Measurements from ENCODE around the gene DEF6.

Gene DEF6

DNA sequence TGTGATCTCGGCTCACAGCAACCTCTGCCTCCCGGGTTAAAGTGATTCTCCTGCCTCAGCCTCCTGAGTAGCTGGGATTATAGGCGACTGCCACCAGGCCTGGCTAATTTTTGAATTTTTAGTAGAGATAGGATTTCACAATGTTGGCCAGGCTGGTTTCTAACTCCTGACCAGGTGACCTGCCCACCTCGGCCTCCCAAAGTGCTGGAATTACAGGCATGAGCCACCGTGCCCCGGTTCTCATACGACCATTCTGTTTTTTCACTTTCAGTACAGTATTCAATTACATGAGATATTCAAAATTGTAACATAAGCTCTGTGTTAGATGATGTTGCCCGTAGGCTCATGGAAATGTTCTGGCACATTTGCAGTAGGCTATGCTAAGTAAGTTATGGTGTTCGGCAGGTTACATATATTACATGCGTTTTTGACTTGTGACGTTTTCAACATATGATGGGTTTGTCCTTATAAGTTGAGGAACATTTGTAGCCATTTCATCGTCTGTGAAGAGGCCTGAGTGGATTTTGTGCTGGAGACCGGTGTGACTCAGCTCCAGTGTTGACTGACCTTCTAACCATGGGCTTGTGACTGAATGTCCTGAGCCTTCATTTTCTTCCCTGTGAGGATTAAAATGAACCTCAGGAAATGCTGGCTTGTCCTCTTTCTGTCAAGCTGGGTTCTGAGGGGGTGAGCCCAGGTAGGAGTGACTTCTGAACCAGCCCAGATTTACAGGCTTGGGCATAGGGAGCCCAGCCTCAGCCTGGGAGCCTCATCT is 56.9 kb downstream of the DEF6 start:
- H3K36me3 ChIP-seq (ENCODE audit: control insufficient read depth, insufficient read depth, low read length) = peaks cover 28% of the 10 kb centered on the region
- peaks cover under 1% of the 10 kb centered on the region; the same call in 1 of the 2 replicates for H3K4me1 ChIP-seq (ENCODE audit: control insufficient read depth, insufficient read depth, low read length)
- no peak overlapping the region for H3K27ac ChIP-seq (ENCODE audit: low read depth, low read length)

DNA sequence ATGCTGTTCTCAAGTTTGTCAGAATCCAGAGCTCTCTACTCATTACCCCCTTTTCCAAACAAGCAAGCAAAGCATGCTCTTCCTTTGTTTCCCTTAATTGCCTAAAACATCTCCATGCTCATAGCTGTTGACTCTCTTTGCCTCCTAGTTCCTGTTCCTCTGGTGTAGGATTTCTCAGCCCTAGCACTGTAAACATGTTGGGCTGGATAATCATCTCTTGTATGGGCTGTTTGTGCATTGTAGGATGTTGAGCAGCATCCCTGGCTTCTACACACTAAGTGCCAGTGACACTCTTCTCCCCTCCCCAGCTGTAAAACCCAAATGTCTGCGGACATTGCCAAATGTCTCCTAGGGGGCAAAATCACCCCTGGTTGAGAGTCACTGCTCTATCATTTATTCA is 58.8 kb downstream of the DEF6 start:
- no peak overlapping the region for H3K27ac ChIP-seq (ENCODE audit: low read depth, low read length)
- H3K9ac ChIP-seq (ENCODE audit: low read length) = no peak overlapping the region
- peaks cover 17% of the 10 kb centered on the region for H3K4me1 ChIP-seq (ENCODE audit: control insufficient read depth, insufficient read depth, low read length)
- peaks cover 27% of the 10 kb centered on the region for H3K36me3 ChIP-seq (ENCODE audit: control insufficient read depth, insufficient read depth, low read length)
- H3K4me3 ChIP-seq (ENCODE audit: low read depth, low read length) = no peak overlapping the region
- no peaks in the 10 kb centered on the region for H3K9me3 ChIP-seq (ENCODE audit: control insufficient read depth, insufficient read depth, low read depth, low read length)
- H3K27me3 ChIP-seq (ENCODE audit: control insufficient read depth, insufficient read depth, low read length) = no peaks in the 10 kb centered on the region

More for the DNA sequence above, 56.9 kb downstream of the DEF6 start:
- H3K4me3 ChIP-seq (ENCODE audit: low read depth, low read length) = no peak overlapping the region
- no peak overlapping the region for H3K9ac ChIP-seq (ENCODE audit: low read length)
- H3K9me3 ChIP-seq (ENCODE audit: control insufficient read depth, insufficient read depth, low read depth, low read length) = no peaks in the 10 kb centered on the region
- H3K27me3 ChIP-seq (ENCODE audit: control insufficient read depth, insufficient read depth, low read length) = no peaks in the 10 kb centered on the region

DNA sequence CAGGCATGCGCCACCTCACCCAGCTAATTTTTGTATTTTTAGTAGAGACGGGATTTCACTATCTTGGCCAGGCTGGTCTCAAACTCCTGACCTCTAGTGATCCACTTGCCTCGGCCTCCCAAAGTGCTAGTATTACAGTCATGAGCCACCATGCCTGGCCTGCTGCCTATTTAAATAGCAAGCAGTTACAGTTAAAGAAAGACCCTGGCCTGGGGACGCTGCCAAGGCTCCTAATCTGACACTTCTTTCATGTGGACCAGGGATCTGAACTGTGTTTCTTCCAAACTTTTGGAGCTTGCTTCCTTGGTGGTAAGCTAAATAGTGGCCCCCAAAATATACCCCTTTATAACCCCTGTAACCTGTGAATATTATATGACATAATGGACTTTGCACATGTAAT is 60.1 kb downstream of the DEF6 start:
- H3K27ac ChIP-seq (ENCODE audit: low read depth, low read length) = no peak overlapping the region
- H3K9me3 ChIP-seq (ENCODE audit: control insufficient read depth, insufficient read depth, low read depth, low read length) = no peaks in the 10 kb centered on the region
- no peak overlapping the region for H3K9ac ChIP-seq (ENCODE audit: low read length)
- no peaks in the 10 kb centered on the region for H3K27me3 ChIP-seq (ENCODE audit: control insufficient read depth, insufficient read depth, low read length)
- peaks cover 23% of the 10 kb centered on the region for H3K36me3 ChIP-seq (ENCODE audit: control insufficient read depth, insufficient read depth, low read length)
- H3K4me3 ChIP-seq (ENCODE audit: low read depth, low read length) = no peak overlapping the region
- H3K4me1 ChIP-seq (ENCODE audit: control insufficient read depth, insufficient read depth, low read length) = peaks cover 17% of the 10 kb centered on the region

DNA sequence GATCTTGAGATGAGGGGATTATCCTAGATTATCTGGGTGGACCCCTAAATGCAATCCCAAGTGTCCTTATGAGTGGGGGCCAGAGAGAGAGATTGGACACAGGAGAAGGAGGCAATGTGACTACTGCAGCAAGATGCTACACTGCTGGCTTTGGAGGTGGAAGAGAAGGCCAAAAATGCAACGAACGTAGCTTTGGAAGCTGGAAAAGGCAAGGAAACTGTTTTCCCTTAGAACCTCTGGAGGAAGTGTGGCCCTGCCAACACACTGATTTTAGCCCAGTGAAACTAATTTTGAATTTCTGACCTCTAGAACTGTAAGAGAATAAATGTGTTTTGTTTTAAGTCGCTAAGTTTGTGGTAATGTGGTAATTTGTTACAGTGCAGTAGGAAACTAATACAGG is 60.5 kb downstream of the DEF6 start:
- no peaks in the 10 kb centered on the region for H3K27me3 ChIP-seq (ENCODE audit: control insufficient read depth, insufficient read depth, low read length)
- peaks cover 21% of the 10 kb centered on the region for H3K4me1 ChIP-seq (ENCODE audit: control insufficient read depth, insufficient read depth, low read length)
- no peak overlapping the region for H3K27ac ChIP-seq (ENCODE audit: low read depth, low read length)
- peaks cover 19% of the 10 kb centered on the region for H3K36me3 ChIP-seq (ENCODE audit: control insufficient read depth, insufficient read depth, low read length)
- H3K4me3 ChIP-seq (ENCODE audit: low read depth, low read length) = no peak overlapping the region
- no peak overlapping the region for H3K9ac ChIP-seq (ENCODE audit: low read length)
- H3K9me3 ChIP-seq (ENCODE audit: control insufficient read depth, insufficient read depth, low read depth, low read length) = no peaks in the 10 kb centered on the region

DNA sequence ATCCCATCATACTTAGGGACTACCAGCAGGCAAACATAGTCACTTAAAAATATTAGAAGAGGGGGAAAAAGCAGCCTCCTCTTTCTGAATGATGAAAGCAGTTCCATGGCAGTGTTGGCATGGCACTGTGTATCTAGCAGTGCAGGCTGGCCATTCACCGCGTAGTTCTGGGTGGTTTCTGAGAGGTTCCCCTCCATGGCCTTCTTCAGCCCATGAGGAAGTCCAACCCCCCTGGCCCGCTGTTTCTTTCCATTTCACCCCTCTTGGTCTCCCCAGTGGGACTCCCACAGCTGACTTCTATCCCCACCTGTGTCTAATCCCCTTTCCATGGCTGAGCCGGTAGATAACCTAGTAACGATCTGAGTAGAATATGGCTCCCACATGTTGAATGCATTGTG is 61.7 kb downstream of the DEF6 start:
- Histone ChIP-seq H3K9me3 (ENCODE audit: control insufficient read depth, insufficient read depth, low read depth, low read length) (no peaks in the 10 kb centered on the region), H3K4me1 (ENCODE audit: control insufficient read depth, insufficient read depth, low read length) (peaks cover 24% of the 10 kb centered on the region), H3K36me3 (ENCODE audit: control insufficient read depth, insufficient read depth, low read length) (peaks cover 12% of the 10 kb centered on the region), H3K9ac (ENCODE audit: low read length) (no peak overlapping the region), H3K4me3 (ENCODE audit: low read depth, low read length) (no peak overlapping the region), H3K27me3 (ENCODE audit: control insufficient read depth, insufficient read depth, low read length) (no peaks in the 10 kb centered on the region), H3K27ac (ENCODE audit: low read depth, low read length) (no peak overlapping the region)

DNA sequence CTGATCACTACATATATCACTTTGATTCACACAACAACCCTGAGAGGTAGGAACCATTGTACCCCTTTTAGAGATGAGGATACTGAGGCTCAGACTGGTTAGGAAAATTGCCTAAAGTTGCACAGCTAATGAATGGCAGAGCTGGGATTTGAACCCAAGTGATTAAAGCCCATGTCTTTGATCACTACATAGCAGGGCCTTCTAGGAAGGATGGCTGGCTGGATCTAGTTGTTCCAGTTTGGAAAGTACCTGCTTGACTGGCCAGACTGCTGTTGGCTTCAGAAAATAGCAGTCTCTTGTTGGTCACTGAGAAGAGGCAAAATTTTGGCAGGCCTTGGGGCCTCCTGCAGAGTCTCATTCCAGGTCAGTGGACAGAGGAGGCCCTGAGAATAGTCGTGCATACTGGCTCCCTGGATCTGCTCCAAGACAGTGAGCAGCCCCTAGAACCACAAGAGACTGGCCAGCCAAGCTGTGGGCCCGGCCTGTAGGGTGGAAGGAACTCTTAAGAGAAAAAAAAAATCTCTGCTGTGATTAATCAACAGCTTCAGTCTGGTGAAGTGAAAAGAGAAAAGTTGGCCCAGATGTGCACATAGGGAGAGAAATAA is 62.2 kb downstream of the DEF6 start:
- no peak overlapping the region for H3K9ac ChIP-seq (ENCODE audit: low read length)
- no peaks in the 10 kb centered on the region for H3K27me3 ChIP-seq (ENCODE audit: control insufficient read depth, insufficient read depth, low read length)
- H3K27ac ChIP-seq (ENCODE audit: low read depth, low read length) = no peak overlapping the region; the same call in 1 of the 2 replicates
- H3K4me1 ChIP-seq (ENCODE audit: control insufficient read depth, insufficient read depth, low read length) = peaks cover 24% of the 10 kb centered on the region
- peaks cover 8% of the 10 kb centered on the region for H3K36me3 ChIP-seq (ENCODE audit: control insufficient read depth, insufficient read depth, low read length)
- no peak overlapping the region for H3K4me3 ChIP-seq (ENCODE audit: low read depth, low read length)
- H3K9me3 ChIP-seq (ENCODE audit: control insufficient read depth, insufficient read depth, low read depth, low read length) = no peaks in the 10 kb centered on the region

DNA sequence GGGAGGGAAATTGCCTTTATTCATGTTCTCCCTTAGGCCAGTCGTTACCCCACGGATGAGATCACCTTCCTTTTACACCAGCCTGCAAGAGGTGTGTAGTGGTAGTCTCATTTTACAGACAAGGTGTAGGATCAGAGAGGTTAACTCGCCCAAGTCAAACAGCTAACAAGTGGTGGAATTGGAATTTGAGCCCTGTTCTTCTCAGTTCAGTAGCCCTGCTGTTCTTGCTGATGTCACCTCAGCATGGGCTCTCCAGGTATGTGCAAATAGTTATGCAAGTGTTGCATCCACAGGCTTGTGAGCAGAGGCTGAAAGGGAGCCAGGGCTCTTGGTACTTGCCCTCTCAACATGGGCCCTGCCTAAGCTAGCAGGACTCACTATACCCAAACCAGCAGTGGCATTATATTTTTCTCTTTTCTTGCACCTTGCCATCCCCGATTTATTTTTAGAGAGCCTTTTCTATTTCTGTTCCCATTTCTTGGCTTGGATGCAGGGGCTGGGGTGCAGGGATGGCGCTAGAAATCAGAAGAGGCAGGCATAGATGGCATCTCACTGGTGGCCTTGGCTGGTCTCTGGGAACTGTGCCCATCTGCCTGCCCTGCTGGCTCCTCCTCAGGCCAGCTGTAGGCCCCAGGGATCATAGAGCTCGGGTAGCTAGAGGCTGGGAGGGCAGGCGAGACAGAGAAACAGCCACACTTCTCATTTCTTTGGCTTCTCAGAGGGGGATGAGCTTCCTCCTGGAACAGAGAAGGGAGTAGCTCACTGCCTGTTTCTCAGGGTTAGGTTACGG is 62.9 kb downstream of the DEF6 start:
- H3K27ac ChIP-seq (ENCODE audit: low read depth, low read length) = no peak overlapping the region; the same call in 1 of the 2 replicates
- no peak overlapping the region for H3K9ac ChIP-seq (ENCODE audit: low read length)
- peaks cover 24% of the 10 kb centered on the region for H3K4me1 ChIP-seq (ENCODE audit: control insufficient read depth, insufficient read depth, low read length)
- no peak overlapping the region for H3K4me3 ChIP-seq (ENCODE audit: low read depth, low read length)
- no peaks in the 10 kb centered on the region for H3K9me3 ChIP-seq (ENCODE audit: control insufficient read depth, insufficient read depth, low read depth, low read length)
- no peaks in the 10 kb centered on the region for H3K27me3 ChIP-seq (ENCODE audit: control insufficient read depth, insufficient read depth, low read length)
- peaks cover 7% of the 10 kb centered on the region for H3K36me3 ChIP-seq (ENCODE audit: control insufficient read depth, insufficient read depth, low read length)

DNA sequence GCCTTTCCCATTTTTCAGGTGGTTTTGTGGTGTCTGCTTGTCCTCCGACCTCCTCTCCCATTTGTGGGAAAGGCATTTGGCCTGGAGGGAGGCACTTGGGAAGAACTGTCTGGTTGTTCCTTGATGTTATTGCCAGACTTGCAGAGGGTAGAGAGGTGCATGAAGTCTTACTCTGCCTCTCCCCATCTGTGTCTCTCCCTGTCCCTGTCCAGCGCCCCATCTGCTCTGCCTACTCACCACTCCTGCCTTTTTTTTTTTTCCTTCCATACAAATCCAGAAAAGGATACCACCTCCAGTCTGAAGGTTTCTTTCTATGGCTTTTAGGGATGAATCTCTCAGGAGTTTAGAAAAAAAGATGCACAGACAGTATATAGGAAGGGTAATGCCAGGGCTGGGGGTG is 64.6 kb downstream of the DEF6 start:
- Histone ChIP-seq H3K4me3 (ENCODE audit: low read depth, low read length) (no peak overlapping the region), H3K9me3 (ENCODE audit: control insufficient read depth, insufficient read depth, low read depth, low read length) (no peaks in the 10 kb centered on the region), H3K4me1 (ENCODE audit: control insufficient read depth, insufficient read depth, low read length) (peaks cover 24% of the 10 kb centered on the region), H3K27ac (ENCODE audit: low read depth, low read length) (no peak overlapping the region), H3K36me3 (ENCODE audit: control insufficient read depth, insufficient read depth, low read length) (no peaks in the 10 kb centered on the region), H3K9ac (ENCODE audit: low read length) (no peak overlapping the region), H3K27me3 (ENCODE audit: control insufficient read depth, insufficient read depth, low read length) (no peaks in the 10 kb centered on the region)

DNA sequence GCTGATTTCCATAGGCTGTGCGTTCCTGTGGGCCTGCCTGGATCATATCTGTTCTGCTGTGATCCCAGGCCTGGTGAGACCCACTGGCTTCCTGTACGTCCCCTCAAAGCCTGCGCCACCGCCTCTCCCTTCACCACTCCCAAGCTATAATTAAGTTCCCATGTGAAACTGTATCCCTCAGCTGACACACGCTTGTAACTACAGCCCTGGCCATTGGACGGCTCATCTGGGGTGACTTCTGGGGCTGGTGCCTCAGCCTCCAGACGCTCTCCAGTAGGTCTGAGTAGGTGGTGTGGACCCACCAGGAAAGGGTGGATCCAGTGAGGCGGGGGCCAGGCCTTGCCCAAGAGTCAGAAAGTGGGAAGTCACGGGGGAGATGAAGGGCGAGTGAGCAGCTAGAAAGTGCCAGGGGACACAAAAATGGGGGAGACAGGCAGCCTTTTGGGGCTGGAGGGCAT is 65.7 kb downstream of the DEF6 start:
- no peaks in the 10 kb centered on the region for H3K9me3 ChIP-seq (ENCODE audit: control insufficient read depth, insufficient read depth, low read depth, low read length)
- no peak overlapping the region for H3K4me3 ChIP-seq (ENCODE audit: low read depth, low read length)
- no peak overlapping the region for H3K9ac ChIP-seq (ENCODE audit: low read length)
- H3K27me3 ChIP-seq (ENCODE audit: control insufficient read depth, insufficient read depth, low read length) = no peaks in the 10 kb centered on the region
- H3K36me3 ChIP-seq (ENCODE audit: control insufficient read depth, insufficient read depth, low read length) = no peaks in the 10 kb centered on the region
- peaks cover 24% of the 10 kb centered on the region for H3K4me1 ChIP-seq (ENCODE audit: control insufficient read depth, insufficient read depth, low read length)
- no peak overlapping the region for H3K27ac ChIP-seq (ENCODE audit: low read depth, low read length)

DNA sequence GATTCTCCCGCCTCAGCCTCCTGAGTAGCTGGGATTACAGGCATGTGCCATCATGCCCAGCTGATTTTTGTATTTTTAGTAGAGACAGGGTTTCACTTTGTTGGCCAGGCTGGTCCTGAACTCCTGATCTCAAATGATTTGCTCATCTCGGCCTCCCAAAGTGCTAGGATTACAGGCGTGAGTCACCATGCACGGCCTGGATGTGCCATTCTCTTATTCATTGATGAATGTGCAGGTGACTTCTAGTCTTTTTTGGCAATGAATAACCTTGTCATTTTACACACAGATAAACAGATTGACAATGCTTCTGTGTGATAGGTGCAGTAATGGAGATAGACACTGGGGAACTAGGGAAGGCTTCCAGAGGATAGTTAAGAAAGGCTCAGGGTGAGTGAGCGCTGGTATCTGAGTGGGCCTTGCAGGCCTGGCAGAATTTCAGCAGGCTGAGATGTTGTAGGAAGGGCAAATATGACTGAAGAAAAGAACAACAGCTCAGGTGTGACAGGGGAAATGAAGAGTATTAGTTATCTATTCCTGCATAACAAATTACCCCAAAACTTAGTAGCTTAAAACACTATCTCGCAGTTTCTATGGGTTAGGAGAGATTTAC is 68.1 kb downstream of the DEF6 start:
- no peak overlapping the region for H3K9ac ChIP-seq (ENCODE audit: low read length)
- H3K4me3 ChIP-seq (ENCODE audit: low read depth, low read length) = no peak overlapping the region
- no peaks in the 10 kb centered on the region for H3K27me3 ChIP-seq (ENCODE audit: control insufficient read depth, insufficient read depth, low read length)
- H3K36me3 ChIP-seq (ENCODE audit: control insufficient read depth, insufficient read depth, low read length) = no peaks in the 10 kb centered on the region
- H3K9me3 ChIP-seq (ENCODE audit: control insufficient read depth, insufficient read depth, low read depth, low read length) = no peaks in the 10 kb centered on the region
- H3K4me1 ChIP-seq (ENCODE audit: control insufficient read depth, insufficient read depth, low read length) = peaks cover 12% of the 10 kb centered on the region
- H3K27ac ChIP-seq (ENCODE audit: low read depth, low read length) = no peak overlapping the region
